Middle frontal gyrus (tissue), 1 donor: Measurements from ENCODE around the gene SCRN2.

Experiments
- DNase-seq: peaks from one replicate; pipeline ENCODE4 v3.0.0-alpha.2; 2015; ENCODE audit warnings: low spot score; ENCODE audit errors: extremely low spot score

SCRN2 gene

GRCh38 chr17:47821424-47822391, 19.4 kb downstream of the SCRN2 start, which contains the start of gene OSBPL7:
Gene OSBPL7 (minus strand): TSS chr17:47821794. CDS start chr17:47820278, 1,516 bp downstream.
- peak; percentile 33 for DNase-seq

- DNase-seq = no peak
Measured at GRCh38 chr17:47821031-47821423, 20.0 kb downstream of the SCRN2 start.

- DNase-seq = no peak
Measured at GRCh38 chr17:47820033-47820789, 20.9 kb downstream of the SCRN2 start.

GRCh38 chr17:47819475-47819874, 21.6 kb downstream of the SCRN2 start:
- DNase-seq = no peak

GRCh38 chr17:47818002-47818695, 22.9 kb downstream of the SCRN2 start:
- no peak for DNase-seq

GRCh38 chr17:47816947-47817346, 24.1 kb downstream of the SCRN2 start:
- no peak for DNase-seq

GRCh38 chr17:47816111-47816735, 24.9 kb downstream of the SCRN2 start:
- no peak for DNase-seq

GRCh38 chr17:47815106-47815918, 25.8 kb downstream of the SCRN2 start:
- no peak for DNase-seq

GRCh38 chr17:47813512-47814031, 27.5 kb downstream of the SCRN2 start:
- DNase-seq = no peak

- no peak for DNase-seq
Measured at GRCh38 chr17:47813077-47813476, 28.0 kb downstream of the SCRN2 start.

- DNase-seq = no peak
Measured at GRCh38 chr17:47812146-47812920, 28.7 kb downstream of the SCRN2 start.

- DNase-seq = no peak
Measured at GRCh38 chr17:47811709-47812108, 29.4 kb downstream of the SCRN2 start.

- DNase-seq = no peak
Measured at GRCh38 chr17:47810901-47811635, 30.0 kb downstream of the SCRN2 start.

- DNase-seq = no peak
Measured at GRCh38 chr17:47810200-47810821, 30.8 kb downstream of the SCRN2 start.

- DNase-seq = no peak
Measured at GRCh38 chr17:47808830-47809480, 32.1 kb downstream of the SCRN2 start.

- no peak for DNase-seq
Measured at GRCh38 chr17:47808036-47808829, 32.8 kb downstream of the SCRN2 start.

GRCh38 chr17:47807421-47807820, 33.7 kb downstream of the SCRN2 start:
- DNase-seq = no peak
